ENCODE data around the gene HBA1.

HBA1 gene

GRCh38 chr16:164827-165538 lies 11.5 kb upstream of the HBA1 start:
- Histone ChIP-seq H3F3A (ENCODE audit: control insufficient read depth, insufficient read depth) (peaks cover 9% of the 10 kb centered on the region; the same call in 1 of the 2 replicates), H3K4me3 (ENCODE audit: low read length) (peak overlapping the region; percentile 44; the same call in 1 of the 2 replicates), H3K36me3 (ENCODE audit: control insufficient read depth, low read length) (no peaks in the 10 kb centered on the region), H3K79me2 (ENCODE audit: control insufficient read depth, low read length) (no peaks in the 10 kb centered on the region), H3K4me2 (ENCODE audit: low read length) (peak overlapping the region; percentile 44; the same call in 1 of the 2 replicates), H3K9me3 (ENCODE audit: control insufficient read depth, insufficient read depth, low read length) (no peaks in the 10 kb centered on the region), H3K27me3 (ENCODE audit: control insufficient read depth, low read length) (peaks cover 47% of the 10 kb centered on the region), H3K27ac (ENCODE audit: low read depth, low read length) (no peak overlapping the region), H4K20me1 (ENCODE audit: control insufficient read depth, insufficient read depth, low read depth, low read length) (no peaks in the 10 kb centered on the region; the same call in 1 of the 2 replicates), H3K9me2 (replicated peaks; ENCODE audit: control insufficient read depth, low read length) (no peaks in the 10 kb centered on the region), H3K4me1 (ENCODE audit: control insufficient read depth, low read length) (peaks cover 20% of the 10 kb centered on the region)
- no peak for TF ChIP-seq CTCF (IDR thresholded peaks at IDR 0.05; ENCODE audit: low read depth, low read length, poor library complexity, severe bottlenecking)
- no peak for TF ChIP-seq EZH2phosphoT487 (IDR thresholded peaks at IDR 0.05; ENCODE audit: borderline replicate concordance, low read length)

- Histone ChIP-seq H3K4me1 (ENCODE audit: control insufficient read depth, low read length) (peaks cover 20% of the 10 kb centered on the region), H4K20me1 (ENCODE audit: control insufficient read depth, insufficient read depth, low read depth, low read length) (no peaks in the 10 kb centered on the region; the same call in 1 of the 2 replicates), H3K79me2 (ENCODE audit: control insufficient read depth, low read length) (no peaks in the 10 kb centered on the region), H3K4me2 (ENCODE audit: low read length) (peak within 1 kb of the TSS; percentile 44; the same call in 1 of the 2 replicates), H3K27me3 (ENCODE audit: control insufficient read depth, low read length) (peaks cover 49% of the 10 kb centered on the region), H3K4me3 (ENCODE audit: low read length) (peak within 1 kb of the TSS; percentile 44; the same call in 1 of the 2 replicates), H3K9me2 (replicated peaks; ENCODE audit: control insufficient read depth, low read length) (no peaks in the 10 kb centered on the region), H3K9me3 (ENCODE audit: control insufficient read depth, insufficient read depth, low read length) (no peaks in the 10 kb centered on the region), H3K36me3 (ENCODE audit: control insufficient read depth, low read length) (no peaks in the 10 kb centered on the region), H3K27ac (ENCODE audit: low read depth, low read length) (no peak within 1 kb of the TSS), H3F3A (ENCODE audit: control insufficient read depth, insufficient read depth) (peaks cover 9% of the 10 kb centered on the region; the same call in 1 of the 2 replicates)
- no peak for TF ChIP-seq CTCF (IDR thresholded peaks at IDR 0.05; ENCODE audit: low read depth, low read length, poor library complexity, severe bottlenecking)
- TF ChIP-seq EZH2phosphoT487 (IDR thresholded peaks at IDR 0.05; ENCODE audit: borderline replicate concordance, low read length) = no peak
These were observed 10.7 kb upstream of the HBA1 start, which contains the start of gene HBM for GRCh38 chr16:165539-166374. Gene HBM (plus strand): TSS chr16:165978. CDS start chr16:165998, 20 bp downstream.

GRCh38 chr16:166375-167121 lies 9.9 kb upstream of the HBA1 start:
- Histone ChIP-seq H3K79me2 (ENCODE audit: control insufficient read depth, low read length) (no peaks in the 10 kb centered on the region), H3K27ac (ENCODE audit: low read depth, low read length) (no peak overlapping the region), H3K27me3 (ENCODE audit: control insufficient read depth, low read length) (peaks cover 46% of the 10 kb centered on the region), H3K9me2 (replicated peaks; ENCODE audit: control insufficient read depth, low read length) (no peaks in the 10 kb centered on the region), H3K9me3 (ENCODE audit: control insufficient read depth, insufficient read depth, low read length) (no peaks in the 10 kb centered on the region), H3K4me3 (ENCODE audit: low read length) (no peak overlapping the region), H3K4me1 (ENCODE audit: control insufficient read depth, low read length) (peaks cover 14% of the 10 kb centered on the region), H3K4me2 (ENCODE audit: low read length) (no peak overlapping the region), H3K36me3 (ENCODE audit: control insufficient read depth, low read length) (no peaks in the 10 kb centered on the region), H3F3A (ENCODE audit: control insufficient read depth, insufficient read depth) (peaks cover 5% of the 10 kb centered on the region; the same call in 1 of the 2 replicates), H4K20me1 (ENCODE audit: control insufficient read depth, insufficient read depth, low read depth, low read length) (no peaks in the 10 kb centered on the region; the same call in 1 of the 2 replicates)
- TF ChIP-seq EZH2phosphoT487 (IDR thresholded peaks at IDR 0.05; ENCODE audit: borderline replicate concordance, low read length) = peak; percentile 47; the same call in 1 of the 2 replicates
- no peak for TF ChIP-seq CTCF (IDR thresholded peaks at IDR 0.05; ENCODE audit: low read depth, low read length, poor library complexity, severe bottlenecking)

Data from DOHH2 (cell line).